ENCODE data around the gene AKIRIN2.
"Not testable (repeated sequence)": the region's sequence is repeated elsewhere in the genome, so short reads cannot be mapped to it uniquely, and the experiment has no call there.

AKIRIN2 gene

GRCh38 chr6:87718662-87719433 lies 16.8 kb upstream of the AKIRIN2 start:
- no peak for DNase-seq

GRCh38 chr6:87716928-87717614 lies 15.0 kb upstream of the AKIRIN2 start:
- no peak for DNase-seq

DNA sequence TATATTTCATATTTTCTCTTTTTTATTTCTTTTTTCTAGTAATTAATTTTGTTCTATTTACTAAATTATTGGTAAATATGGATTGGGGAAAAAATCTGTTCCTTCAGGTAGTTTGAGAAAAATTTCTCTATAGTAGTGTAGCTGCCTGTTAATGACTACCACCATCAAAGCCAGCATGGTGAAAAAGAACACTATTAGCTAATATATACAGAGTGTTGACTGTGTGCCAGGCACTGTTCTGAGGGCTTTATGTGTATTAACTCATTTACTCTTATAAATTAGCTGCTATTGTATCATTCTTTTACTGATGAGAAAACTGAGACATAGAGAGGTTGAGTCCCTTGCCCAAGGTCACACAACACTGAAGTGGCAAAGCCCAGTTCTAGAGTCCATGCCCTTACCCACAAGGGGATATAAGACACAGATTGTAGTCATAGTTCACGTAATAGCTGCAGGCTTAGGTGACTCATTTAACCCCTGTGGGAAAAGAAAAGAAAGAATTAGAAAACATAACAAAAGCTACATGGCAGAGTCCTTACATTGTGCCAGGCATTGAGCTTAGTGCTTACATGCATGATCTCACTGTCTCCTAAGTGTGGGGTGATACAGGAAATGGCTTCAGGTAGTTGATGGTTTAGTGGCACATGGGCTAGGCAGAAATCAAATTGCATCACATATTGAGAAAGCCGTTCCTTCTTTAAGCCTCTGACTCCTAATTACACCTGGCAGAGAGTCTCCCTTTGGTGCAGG lies 12.2 kb upstream of the AKIRIN2 start:
- DNase-seq, result no peak

DNA sequence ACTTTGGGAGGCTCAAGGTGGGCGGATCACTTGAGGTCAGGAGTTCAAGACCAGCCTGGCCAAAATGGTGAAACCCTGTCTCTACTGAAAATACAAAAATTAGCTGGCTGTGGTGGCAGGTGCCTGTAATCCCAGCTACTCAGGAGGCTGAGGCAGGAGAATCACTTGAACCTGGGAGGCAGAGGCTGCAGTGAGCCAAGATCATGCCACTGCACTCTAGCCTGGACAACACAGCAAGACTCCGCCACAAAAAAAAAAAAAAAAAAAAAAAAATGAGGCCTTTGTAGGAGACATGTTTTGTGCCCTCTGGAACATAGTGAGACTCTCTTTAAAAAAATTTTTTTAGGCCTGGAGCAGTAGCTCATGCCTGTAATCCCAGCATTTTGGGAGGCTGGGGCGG lies 10.7 kb upstream of the AKIRIN2 start:
- DNase-seq, result not testable (repeated sequence)

- no peak for DNase-seq
Observed at GRCh38 chr6:87710090-87710489, 8.1 kb upstream of the AKIRIN2 start.

- DNase-seq, result not testable (repeated sequence)
Observed at GRCh38 chr6:87708581-87709427, 6.8 kb upstream of the AKIRIN2 start.

- DNase-seq, result no peak
Observed at GRCh38 chr6:87706187-87706966, 4.3 kb upstream of the AKIRIN2 start.

DNA sequence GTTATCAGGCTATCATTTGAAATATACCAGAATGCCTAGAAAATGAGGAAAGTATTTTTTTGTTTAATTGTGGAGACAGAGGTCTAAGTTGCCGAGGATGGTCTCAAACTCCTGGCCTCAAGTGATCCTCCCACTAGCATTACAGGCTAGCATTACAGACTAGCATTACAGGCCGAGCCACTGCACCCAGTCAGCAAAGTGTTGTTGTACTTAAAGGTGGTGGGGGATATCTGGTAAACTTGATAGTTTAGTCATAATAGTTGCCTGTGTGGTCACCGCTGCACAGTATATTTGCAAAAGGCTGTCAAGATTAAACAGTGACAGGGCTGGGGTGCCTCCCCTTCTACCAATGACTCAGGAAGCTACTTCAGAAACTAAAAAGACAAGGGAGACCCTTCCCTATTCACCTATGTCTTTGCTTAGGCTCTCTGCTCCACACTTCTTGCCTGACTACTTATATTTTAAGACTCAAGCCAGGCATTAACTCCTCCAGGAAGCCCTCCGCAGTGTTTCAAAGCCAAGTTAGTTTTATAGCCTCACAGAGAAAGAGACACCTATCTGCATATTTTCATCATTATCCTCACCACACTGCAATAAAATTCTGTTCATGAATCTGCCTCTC lies 3.1 kb upstream of the AKIRIN2 start:
- no peak for DNase-seq

DNA sequence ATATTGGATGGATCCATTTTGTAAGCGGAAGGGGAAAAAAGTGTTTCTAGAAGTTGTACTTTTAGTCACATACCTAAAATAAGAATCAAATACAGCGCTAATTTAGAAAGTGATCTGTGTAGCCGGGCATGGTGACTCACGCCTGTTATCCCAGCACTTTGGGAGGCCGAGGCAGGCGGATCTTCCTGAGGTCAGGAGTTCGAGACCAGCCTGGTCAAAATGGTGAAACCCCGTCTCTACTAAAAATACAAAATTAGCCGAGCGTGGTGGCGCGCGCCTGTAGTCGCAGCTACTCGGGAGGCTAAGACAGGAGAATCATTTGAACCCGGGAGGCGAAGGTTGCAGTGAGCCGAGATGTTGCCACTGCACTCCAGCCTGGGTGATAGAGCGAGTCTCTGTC lies 1.0 kb upstream of the AKIRIN2 start:
- not testable (repeated sequence) for DNase-seq

- DNase-seq, result no peak
Observed at GRCh38 chr6:87702589-87702945, 534 bp upstream of the AKIRIN2 start.

DNA sequence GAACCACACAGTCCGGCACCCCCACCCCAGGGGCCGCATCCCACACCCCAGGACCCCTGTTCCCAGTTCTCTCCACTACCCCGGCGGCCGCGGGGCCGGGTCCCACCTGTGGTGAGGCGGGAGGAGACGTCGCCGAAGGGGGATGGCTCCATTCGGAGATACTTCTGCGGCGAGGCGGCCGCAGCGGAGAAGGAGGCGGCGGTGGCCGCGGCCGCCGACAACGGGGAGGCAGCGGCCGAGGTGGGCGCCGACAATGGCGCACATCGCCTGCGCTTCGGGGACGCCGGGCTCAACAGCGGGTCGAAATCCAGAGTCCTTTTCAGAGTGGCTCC lies 723 bp downstream of the AKIRIN2 start:
- DNase-seq, result no peak

DNA sequence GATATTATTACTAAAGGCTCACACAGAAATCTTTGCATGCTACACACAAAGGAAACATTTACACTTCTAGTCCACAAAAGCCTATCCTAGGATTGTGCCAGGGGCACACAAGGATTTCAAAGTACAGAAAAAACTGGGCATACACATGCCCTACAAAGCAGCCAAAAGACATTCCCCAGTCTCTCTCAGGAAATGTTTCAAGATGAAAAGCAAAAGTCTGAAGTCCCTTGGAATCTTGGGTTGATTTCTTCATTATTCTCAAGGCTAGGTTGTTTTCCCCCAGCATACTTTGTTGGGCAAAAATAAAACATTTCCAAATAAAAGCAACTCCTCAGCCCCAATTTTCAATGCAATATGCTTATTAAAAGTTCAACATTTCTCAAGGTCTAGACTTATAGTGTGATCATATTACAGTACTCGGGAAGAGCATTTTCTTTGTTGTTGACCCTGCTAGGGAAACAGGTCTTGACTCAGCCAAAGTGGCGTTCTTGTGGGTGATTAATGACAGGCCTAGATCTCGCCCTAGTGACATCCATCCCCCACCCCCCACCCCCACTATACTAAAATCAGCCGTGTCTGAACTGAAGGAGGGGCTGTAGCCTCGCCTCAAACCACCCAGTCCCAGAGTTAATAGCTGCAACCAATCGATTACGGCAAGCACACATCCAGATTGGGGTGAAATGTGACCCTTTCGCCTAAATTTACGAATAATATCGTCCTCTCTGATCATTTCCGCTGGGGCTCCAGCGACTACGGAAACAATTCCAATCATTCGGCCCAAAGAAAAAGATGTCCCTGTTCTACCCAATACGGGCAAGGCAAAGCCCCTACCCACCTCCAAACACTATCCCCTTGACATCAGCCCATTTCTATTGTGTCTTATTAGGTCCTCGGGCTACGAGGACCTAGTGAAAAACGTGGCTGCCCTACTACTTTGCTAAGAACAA lies 1.4 kb downstream of the AKIRIN2 start:
- peak; percentile 70 for DNase-seq

DNA sequence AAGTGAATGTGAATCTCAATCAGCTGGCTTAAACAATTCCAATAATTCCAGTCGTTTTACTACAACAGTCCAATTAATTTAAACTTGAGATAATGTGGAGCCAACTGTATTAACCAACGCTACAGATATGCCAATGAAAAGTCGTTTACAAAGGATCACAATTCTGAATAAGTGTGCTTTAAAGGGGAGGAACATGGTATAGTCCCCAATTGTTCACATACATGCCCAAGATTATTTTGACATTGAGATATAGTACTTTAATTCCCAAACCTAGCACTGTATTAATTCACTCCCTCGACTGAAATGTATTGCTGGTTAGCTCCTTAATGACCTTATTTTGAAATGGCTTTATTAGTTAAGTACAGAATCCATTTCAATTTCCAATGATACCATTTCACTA lies 2.5 kb downstream of the AKIRIN2 start:
- DNase-seq, result no peak

GRCh38 chr6:87698547-87699006 lies 3.5 kb downstream of the AKIRIN2 start:
- no peak for DNase-seq

- DNase-seq, result peak; percentile 44
Observed at GRCh38 chr6:87697581-87698546, 4.2 kb downstream of the AKIRIN2 start.

- DNase-seq, result not testable (repeated sequence)
Observed at GRCh38 chr6:87696817-87697216, 5.2 kb downstream of the AKIRIN2 start.

DNA sequence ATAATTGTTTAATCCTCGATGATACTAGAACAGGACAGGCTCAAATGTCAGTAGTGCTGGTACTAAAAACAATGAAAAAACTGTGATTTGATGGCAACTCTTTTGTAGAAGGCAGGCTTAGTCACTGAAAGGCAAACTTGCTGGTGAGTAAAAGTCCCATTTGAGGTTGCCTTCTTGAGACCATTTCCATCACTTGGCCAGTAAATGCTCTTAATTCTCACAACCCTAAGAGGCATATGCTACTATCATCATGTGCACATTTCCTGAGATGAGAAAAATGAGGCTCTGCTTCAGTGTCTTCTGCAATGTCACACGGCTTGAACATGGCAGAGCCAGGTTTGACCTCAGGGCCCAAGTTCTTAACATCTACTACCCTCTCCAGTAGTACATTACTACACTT lies 9.9 kb downstream of the AKIRIN2 start:
- no peak for DNase-seq

GRCh38 chr6:87690441-87690840 lies 11.6 kb downstream of the AKIRIN2 start:
- DNase-seq, result no peak

DNA sequence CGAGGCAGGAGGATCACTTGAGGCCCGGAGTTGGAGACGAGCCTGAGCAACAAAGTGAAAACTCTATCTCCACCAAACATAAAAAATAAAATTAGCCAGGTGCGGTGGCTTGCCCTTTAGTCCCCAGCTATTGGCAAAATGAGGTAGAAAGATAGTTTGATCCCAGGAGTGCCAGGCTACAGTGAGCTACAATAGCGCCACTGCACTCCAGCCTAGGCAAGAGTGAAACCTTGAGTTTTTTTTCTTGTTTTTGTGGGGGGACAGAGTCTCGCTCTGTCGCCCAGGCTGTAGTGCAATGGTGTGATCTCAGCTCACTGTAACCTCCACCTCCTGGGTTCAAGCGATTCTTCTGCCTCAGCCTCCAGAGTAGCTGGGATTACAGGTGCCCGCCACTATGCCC lies 14.1 kb downstream of the AKIRIN2 start:
- DNase-seq, result not testable (repeated sequence)

Measured in left hindlimb (tissue), 1 donor.